Kidney epithelial cell (primary cell): ENCODE data around the gene CRISPLD2. TPM values are rescaled to one million over a fixed set of nuclear protein-coding genes. Genes with fewer than 3 reads are reported as not detected.

Experiments
- DNase-seq: peaks from one replicate; pipeline ENCODE4 v3.0.0-alpha.2; 2010; ENCODE audit warnings: low read depth
- H3K27me3 ChIP-seq: 2 replicates; pipeline ENCODE4 v1.6.0; 2011; ENCODE audit warnings: low read length; ENCODE audit not compliant: control insufficient read depth, insufficient read depth
- H3K36me3 ChIP-seq: 2 replicates; pipeline ENCODE4 v1.5.1; 2011; ENCODE audit warnings: low read length; ENCODE audit not compliant: control insufficient read depth, insufficient read depth
- H3K4me3 ChIP-seq: 2 replicates; pipeline ENCODE4 v1.5.1; 2011; ENCODE audit warnings: low read depth, mild to moderate bottlenecking, control low read depth, low read length
- CTCF ChIP-seq: IDR thresholded peaks from 2 replicates; pipeline ENCODE4 v1.5.1; 2011; ENCODE audit warnings: mild to moderate bottlenecking, moderate library complexity, low read length, control low read depth, inconsistent platforms; ENCODE audit not compliant: insufficient read depth, poor library complexity, severe bottlenecking
- total RNA-seq: library from RNA; depleted of rRNA; stranded (reverse); fragments of >200 nt; gene quantifications from 2 replicates; pipeline ENCODE4 v1.2.3, GENCODE V29; 2015

Gene CRISPLD2
- total RNA-seq, 1 donor from 2014 or later = 2.5 TPM

DNA sequence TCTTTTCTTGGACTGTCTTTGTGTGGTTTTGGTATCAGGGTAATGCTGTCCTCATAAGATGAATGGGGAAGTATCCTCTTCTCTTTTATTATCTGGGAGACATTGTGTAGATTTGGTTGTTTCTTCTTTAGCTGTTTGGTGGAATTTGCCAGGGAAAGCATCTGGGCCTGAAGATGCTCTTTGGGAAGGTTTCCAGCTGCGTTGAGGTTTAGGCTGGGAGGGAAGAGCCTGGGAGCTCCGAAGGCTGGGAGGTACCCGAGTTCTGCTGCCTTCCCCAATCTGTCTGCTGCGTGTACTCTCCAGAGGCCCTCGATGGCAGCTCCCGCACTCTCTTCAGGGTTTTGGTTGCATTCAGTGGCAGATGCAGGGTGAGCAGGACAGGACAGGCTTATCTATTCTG is 25.6 kb upstream of the CRISPLD2 start:
- Histone ChIP-seq H3K27me3 (no peaks in the 10 kb centered on the region), H3K36me3 (no peaks in the 10 kb centered on the region), H3K4me3 (no peak overlapping the region)
- TF ChIP-seq CTCF = no peak
- no peak for DNase-seq

DNA sequence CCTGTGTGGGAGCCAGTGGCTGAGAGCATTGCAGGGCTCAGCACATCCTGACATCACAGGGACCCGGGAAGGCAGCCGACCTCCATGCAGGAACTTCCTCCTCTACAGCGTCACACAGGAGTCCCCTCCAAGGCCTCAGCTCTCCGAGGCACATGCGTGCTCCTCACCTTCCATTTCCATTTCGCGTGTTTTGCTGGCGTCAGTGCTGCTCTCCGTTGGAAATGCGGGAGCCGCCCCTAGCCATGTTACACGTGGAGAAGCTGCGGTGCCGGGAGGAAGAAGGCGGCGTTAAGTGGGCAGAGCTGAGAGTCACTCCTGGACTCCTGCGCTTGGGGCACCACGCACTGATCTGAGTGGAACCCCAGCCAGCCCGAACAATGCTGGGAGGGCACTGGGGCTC is 25.2 kb upstream of the CRISPLD2 start:
- TF ChIP-seq CTCF = no peak
- DNase-seq = no peak
- Histone ChIP-seq H3K36me3 (no peaks in the 10 kb centered on the region), H3K27me3 (no peaks in the 10 kb centered on the region), H3K4me3 (no peak overlapping the region)

DNA sequence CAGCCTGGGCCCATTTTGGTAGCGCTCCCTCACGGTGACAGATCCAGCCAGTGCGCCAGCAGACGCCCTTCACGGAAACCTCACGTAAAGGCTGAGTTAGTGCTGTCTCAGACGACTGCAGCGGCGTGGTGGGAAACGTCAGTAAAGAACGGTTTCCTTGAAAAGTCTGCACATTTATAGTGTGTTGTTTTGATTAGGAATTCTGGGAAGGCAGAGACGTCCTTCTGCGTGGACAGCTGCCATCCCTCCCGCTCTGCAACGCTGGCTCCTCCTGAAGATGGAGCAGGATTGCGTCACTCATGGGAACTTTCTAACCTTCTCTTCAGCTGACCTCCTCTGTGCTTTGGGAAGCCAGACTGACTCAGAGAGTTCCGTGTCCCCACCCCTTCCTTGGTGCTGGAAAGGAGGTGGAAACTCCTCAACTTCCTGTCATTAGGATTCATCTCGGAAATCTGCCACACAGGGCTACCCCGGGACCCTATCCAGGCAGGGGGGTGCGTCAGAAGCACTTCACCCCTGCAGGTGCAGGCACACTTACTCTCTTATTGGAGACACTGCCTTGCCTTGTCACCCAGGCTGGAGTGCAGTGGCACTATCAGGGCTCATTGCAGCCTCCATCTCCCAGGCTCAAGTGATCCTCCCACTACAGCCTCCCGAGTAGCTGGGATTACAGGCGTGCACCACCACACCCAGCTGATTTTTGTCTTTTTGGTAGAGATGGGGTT is 24.3 kb upstream of the CRISPLD2 start:
- no peaks in the 10 kb centered on the region for H3K36me3 ChIP-seq
- no peaks in the 10 kb centered on the region for H3K27me3 ChIP-seq
- no peak overlapping the region for H3K4me3 ChIP-seq
- no peak for TF ChIP-seq CTCF
- peak; percentile 56 for DNase-seq

DNA sequence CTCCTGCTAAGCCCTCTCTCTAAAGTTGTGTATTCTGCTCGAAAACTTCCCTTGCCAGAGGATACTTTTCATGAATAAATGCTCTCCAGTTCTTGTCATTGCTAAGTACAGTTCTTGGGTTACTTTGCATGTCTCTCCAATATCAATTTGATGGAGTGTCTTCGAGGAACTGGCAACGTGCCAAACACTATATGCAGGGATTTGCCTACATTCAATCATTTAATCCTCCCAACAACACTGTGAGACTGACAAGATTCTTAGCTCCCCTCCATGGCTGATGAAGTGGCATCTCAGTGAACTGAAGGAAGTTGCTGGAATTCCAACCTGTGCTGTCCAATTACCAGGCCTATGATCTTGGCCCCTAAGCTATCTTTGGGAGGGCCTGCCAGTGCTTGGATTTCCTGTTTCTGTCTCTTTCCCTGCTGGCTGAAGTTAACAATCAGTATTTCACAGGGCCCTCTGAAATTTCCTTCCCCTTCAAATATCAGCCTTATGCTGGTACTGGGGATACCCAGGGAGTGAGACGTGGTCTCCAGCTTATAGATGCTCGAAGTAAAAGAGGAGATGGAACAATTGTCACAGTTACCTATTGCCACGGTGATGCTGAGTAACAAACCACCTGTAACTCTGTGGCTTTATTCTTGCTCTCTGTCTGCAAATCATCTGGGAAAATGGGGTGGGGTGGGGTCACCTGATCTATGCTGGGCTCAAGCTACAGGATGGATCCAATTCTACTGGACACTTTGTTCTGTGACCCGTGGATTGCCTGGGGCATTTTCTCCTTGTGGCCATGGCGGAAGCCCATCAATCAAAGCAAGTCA is 19.4 kb upstream of the CRISPLD2 start:
- DNase-seq = no peak
- no peak overlapping the region for H3K4me3 ChIP-seq
- no peak for TF ChIP-seq CTCF

DNA sequence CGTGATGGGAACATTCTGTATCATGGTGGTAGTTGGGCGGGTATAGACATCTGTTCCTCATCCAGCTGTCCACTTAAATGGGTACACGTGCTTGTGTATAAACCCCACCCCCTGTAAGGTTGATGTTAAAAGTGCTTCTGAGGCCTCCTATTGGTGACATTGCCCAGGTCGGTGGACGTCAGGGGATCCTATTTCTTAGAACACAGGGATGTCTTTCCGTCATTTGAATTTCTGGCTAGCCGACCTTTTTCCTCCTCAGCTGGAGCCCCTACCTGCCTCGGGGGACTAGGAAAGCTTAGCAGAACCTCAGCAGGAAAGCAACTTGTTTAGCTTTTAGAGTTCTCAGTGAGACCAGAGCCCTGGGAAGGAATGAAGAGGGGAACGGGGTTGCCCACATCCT is 16.6 kb upstream of the CRISPLD2 start:
- no peak for TF ChIP-seq CTCF
- Histone ChIP-seq H3K4me3 (no peak overlapping the region), H3K27me3 (no peaks in the 10 kb centered on the region), H3K36me3 (no peaks in the 10 kb centered on the region)
- DNase-seq = no peak

More for the DNA sequence above, 19.4 kb upstream of the CRISPLD2 start:
- Histone ChIP-seq H3K36me3 (no peaks in the 10 kb centered on the region), H3K27me3 (no peaks in the 10 kb centered on the region)

GRCh38 chr16:84804326-84804725 is 15.5 kb upstream of the CRISPLD2 start:
- no peaks in the 10 kb centered on the region for H3K36me3 ChIP-seq
- DNase-seq = no peak

More at GRCh38 chr16:84804326-84804725, 15.5 kb upstream of the CRISPLD2 start:
- no peak overlapping the region for H3K4me3 ChIP-seq
- no peak for TF ChIP-seq CTCF
- no peaks in the 10 kb centered on the region for H3K27me3 ChIP-seq
